Left cardiac atrium (tissue), 4 donors: ENCODE measurements around the gene SYNGR4. TPM values are rescaled to one million over a fixed set of nuclear protein-coding genes. Genes with fewer than 3 reads are reported as not detected.
"Not testable (repeated sequence)": the region's sequence is repeated elsewhere in the genome, so short reads cannot be mapped to it uniquely, and the experiment has no call there.

Experiments used
- ATAC-seq, 2 donors: fragments of 200-7000 bp; cut with Tn5 transposase; one replicate each; pipeline ENCODE4 v1.9.1; 2020; ENCODE audit warnings: mild to moderate bottlenecking in 2 of 2, moderate library complexity in 2 of 2
- DNase-seq: peaks from one replicate; pipeline ENCODE4 v3.0.0-alpha.2; 2020
- intact Hi-C, 2 donors: fragments of 100-400 bp; cut with DNase I; formaldehyde crosslinking; loops; one replicate each; pipeline versions ENCODE4 v1.14.1 to v1.15.1; 2022 to 2023
- total RNA-seq, 2 donors: library from RNA; stranded (reverse); fragmentation: NEBNext Ultra II Directional; extraction: Animal tissue kit (Norgen Biotek cat#: 25700); gene quantifications; one replicate each; pipeline ENCODE4 v1.2.1, GENCODE V29; 2021
- donor health status: DM: no; HTN: yes; CAD: no.
- donor health status: DM: no; HTN: yes; CAD: no; lungs with severe emphysema.
- donor health status: DM: yes; HTN: yes; CAD: no.
- donor health status: Dilated cardiomyopathy.

SYNGR4 gene
- total RNA-seq, 2 donors from 2014 or later: not detected

DNA sequence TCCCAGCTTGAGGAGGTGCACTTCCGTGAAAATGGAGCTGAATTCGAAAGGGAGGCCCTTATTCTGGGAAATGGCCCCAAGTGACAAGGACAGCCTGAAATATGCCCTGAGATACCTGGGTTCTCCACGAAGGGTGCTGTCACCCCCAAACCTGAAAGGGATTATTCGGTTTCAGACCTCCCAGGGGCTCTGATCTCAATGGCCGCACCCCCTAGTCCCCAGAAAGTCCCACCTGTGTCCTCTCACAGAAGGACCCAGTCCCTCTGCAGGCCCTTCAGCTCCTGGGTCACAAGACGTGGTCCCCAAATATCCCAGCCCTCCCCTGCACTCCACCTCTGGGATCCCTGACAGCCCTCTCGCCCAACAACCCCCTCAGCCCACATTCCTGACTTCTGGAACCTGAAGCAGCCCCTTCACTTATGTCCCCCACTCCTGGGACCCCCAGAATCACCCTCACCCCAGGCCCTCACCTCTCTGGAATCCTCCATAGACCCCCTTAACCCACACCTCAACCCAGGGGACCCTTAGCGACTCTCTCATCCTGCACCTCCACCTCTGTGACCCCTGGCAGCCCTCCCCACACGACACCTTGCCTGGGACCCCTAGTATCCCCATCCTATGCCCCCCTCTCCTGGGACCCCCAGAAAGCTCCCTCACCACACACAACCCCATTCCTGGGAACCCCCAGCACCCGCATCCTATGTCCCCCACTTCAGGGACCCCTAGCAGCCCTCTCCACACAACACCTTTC is 606 bp downstream of the SYNGR4 start:
- ATAC-seq: no peak

GRCh38 chr19:48365602-48366001 is 1.4 kb downstream of the SYNGR4 start:
- ATAC-seq (no peak), DNase-seq (no peak)
- intact Hi-C loops: no loop called here

More for the DNA sequence above, 606 bp downstream of the SYNGR4 start:
- intact Hi-C loops: no loop called here
- no peak for DNase-seq

DNA sequence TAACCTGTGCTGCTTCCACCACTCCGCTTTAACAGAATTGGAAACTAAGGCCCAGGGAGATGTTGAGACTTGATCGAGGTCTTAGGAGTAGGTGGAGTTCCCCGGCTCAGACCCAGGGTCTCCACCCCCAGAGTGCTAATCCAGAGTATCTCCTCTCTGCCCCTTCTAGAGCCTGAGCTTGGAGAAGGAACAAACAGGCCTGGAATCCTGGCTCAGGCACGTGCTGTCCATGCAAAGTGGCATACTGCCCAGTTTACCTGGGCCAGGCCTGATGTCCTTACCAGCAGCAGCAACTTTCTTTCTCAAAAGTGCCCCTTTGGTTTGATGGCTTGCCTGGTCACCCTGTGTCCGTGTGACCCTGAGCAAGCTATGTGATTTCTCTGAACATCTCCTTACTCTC is 3.7 kb downstream of the SYNGR4 start:
- no peak for ATAC-seq
- DNase-seq: no peak
- intact Hi-C loops: no loop called here

DNA sequence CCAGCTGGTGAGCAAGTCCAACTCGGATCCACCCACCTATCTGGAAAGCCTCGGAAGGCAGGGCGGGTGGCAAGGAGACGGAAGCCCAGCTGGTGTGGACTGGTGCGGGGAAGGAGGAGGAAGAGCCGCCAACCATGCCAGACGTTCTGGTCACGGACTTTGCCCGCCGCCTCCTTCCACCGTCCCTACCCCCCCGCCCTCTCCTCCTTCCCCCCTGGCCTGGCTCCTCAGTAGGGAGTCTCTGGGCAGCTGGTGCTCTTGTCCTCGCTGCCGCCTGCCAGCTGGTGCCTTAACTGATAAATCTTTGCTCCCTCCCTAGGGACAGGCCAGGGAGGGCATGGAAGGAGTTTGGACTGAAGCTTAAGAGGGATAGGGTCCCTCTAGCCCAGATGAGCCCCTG is 4.8 kb downstream of the SYNGR4 start:
- DNase-seq (no peak), ATAC-seq (no peak)
- intact Hi-C loops: no loop called here

DNA sequence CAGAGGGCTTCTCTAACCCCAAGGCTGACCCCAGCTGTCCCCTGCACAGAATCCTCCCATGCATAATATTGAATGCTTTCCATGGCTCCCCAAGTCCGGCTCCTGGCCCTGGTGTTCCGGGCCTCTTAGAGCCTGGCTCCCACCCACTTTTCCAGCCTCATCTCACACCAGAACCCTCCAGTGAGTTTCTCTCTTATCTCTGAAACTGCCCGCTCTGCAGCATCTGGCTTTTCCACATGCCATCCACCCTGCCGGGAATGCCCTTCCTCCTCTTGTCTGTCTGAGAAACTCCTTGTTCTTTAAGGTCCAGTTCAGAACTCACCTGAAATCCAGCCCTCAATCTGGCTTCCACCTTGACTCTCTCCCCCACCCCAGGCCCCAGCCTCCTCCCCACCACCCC is 6.8 kb downstream of the SYNGR4 start:
- DNase-seq (no peak), ATAC-seq (no peak)
- intact Hi-C loops: no loop called here

GRCh38 chr19:48371367-48371766 is 7.2 kb downstream of the SYNGR4 start:
- no peak for ATAC-seq
- DNase-seq: no peak
- intact Hi-C loops: no loop called here

DNA sequence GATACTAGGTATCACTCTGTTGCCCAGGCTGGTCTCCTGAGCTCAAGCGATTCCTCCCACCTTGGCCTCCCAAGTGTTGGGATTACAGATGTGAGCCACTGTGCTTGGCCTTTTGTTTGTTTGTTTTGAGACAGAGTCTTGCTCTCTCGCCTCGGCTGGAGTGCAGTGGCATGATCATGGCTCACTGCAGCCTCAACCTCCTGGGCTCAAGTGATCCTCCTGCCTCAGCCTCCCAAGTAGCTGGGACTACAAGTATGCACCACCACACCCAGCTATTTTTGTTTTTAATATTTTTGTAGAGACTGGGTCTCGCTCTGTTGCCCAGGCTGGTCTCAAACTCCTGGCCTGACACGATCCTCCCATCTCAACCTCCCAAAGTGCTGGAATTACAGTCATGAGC is 7.6 kb downstream of the SYNGR4 start:
- intact Hi-C loops: not testable (repeated sequence)

DNA sequence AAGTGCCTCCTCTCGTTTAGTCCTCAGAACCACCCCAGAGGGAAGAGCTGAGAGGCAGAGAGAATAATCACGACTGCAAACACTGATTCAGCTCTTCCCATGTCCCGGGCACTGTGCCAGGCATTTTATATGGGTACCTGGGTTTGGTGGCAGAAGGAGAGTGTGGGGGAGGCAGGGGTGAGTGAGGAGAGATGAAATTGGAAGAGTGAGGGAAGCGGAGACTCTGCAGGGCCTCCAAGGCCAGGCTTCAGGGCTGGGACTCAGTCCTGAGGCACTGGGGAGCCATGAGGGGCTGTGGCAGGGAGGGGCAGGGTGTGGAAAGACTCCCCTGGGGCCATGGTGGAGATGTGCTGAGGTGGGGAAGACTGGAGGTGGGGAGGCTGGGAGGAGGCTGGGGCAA is 8.7 kb downstream of the SYNGR4 start:
- no peak for ATAC-seq
- DNase-seq: no peak
- intact Hi-C loops: no loop called here

More for the DNA sequence above, 7.6 kb downstream of the SYNGR4 start:
- ATAC-seq, DNase-seq: not testable (repeated sequence)

- DNase-seq: no peak
- ATAC-seq: no peak
- intact Hi-C loops: no loop called here
Observed at GRCh38 chr19:48373567-48373966, 9.4 kb downstream of the SYNGR4 start.

DNA sequence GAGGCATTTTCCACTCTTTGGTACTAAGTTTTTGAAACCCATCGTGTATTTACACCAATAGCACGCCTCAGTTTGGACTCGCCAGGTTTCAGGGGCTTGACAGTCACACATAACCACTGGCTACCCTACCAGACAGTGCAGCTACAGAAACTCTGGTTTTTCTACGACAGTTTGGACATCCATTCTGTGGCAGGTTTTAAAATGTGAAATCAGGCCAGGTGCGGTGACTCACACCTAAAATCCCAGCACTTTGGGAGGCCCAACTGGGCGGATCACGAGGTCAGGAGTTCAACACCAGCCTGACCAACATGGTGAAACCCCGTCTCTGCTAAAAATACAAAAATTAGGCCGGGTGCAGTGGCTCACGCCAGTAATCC is 14.0 kb downstream of the SYNGR4 start:
- intact Hi-C loops: no loop called here
- no peak for DNase-seq
- no peak for ATAC-seq

GRCh38 chr19:48379058-48379457 is 14.9 kb downstream of the SYNGR4 start:
- no peak for DNase-seq
- intact Hi-C loops: no loop called here
- ATAC-seq: no peak

DNA sequence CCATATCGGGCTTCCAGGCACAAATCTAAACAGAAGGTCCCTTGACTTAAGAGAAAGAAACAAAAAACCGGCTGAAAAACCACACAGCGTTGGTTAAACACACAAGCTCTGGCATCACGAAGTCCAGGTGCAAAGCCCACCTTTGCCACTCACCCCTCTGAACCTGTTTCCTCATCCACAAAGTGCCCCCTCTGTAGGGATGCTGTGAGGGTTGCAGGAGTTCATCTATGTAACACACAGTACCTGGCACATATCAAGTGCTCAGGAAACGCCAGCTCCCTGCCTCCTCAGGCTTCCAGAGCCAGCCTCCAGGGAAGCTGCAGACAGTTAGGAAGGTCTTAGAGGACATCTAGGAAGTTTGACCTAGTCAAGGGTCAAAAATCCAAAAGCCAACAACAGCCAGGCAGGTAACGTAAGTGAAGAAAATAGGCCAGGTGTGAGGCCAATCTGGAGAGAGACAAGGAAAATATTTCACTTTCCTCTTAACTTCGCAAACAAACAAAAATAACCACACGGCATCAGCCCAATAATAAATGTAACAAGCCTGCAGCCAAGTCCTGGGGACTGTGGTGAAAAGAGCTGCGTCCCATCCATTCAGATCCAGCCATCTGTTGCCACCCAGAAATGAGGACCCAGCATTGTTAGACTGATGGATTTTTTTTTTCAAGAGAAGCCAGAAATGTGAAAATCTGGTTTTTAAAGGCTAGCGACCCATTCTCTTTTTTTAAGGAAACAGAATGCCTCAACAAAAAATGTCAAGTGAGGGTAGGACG is 17.2 kb downstream of the SYNGR4 start:
- ATAC-seq (no peak), DNase-seq (no peak)
- intact Hi-C loops: no loop called here

- no peak for DNase-seq
- intact Hi-C loops: no loop called here
- ATAC-seq: no peak
Observed at GRCh38 chr19:48382286-48382685, 18.1 kb downstream of the SYNGR4 start.

- intact Hi-C loops: no loop called here
- ATAC-seq: no peak
- no peak for DNase-seq
Observed at GRCh38 chr19:48385461-48386087, 21.4 kb downstream of the SYNGR4 start.

- no peak for ATAC-seq
- intact Hi-C loops: no loop called here
- DNase-seq: no peak
Observed at GRCh38 chr19:48386981-48387380, 22.8 kb downstream of the SYNGR4 start.

- DNase-seq: peak; percentile 77
- ATAC-seq: peak; percentile 84 to 89
- intact Hi-C loops: no loop called here
Observed at GRCh38 chr19:48390188-48391099, 26.3 kb downstream of the SYNGR4 start.

DNA sequence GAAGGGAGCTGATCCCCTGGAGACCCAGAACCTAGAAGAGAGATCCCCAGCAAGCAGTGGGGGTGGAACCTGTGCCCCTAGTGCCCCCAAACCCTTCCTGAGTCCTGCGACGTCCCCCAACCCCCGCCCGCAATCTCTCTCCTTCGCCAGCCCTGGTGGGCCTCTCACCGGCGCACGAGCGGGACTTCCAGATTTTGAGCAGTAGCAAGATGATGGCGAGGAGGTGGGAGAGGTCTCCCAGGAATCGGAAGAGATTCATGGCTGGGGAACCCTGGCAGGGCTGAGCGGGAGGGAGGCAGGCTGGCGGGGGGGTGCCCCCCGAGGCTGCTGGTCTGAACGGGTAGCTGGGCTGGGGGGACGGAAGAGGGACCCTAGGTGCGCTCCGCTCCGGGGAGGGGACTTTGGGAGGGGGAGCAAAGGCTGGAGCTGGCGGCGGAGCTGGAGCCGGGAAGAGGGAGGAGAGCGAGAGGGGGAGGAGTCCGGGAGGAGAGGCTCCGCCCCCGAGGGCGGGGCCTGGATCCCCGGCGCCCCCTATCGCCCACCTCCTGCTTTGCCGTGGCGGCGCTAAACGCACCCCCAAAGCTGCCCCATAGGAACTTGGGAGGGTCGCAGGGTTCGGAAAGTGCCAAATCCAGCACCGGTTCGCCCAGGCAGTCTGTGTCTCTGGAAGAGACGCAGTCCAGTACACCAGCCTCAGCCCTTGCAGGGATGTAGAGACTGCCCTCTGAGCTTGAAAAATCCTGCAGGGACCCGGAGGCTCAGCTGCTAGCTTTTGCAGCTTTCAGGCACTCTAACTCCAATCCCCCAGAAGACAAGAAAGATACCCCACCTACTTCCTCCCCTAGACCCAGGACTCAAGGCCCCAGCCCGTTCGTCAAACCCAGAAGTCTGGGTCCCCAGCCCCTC is 27.2 kb downstream of the SYNGR4 start, which contains the start of gene KDELR1:
TSS of gene KDELR1 (minus strand) at position 452 of the 906 bp plus-strand sequence. CDS start at position 259, 193 bp downstream.
- intact Hi-C loops: no loop called here
- ATAC-seq: peak; percentile 94
- peak; percentile 78 for DNase-seq

DNA sequence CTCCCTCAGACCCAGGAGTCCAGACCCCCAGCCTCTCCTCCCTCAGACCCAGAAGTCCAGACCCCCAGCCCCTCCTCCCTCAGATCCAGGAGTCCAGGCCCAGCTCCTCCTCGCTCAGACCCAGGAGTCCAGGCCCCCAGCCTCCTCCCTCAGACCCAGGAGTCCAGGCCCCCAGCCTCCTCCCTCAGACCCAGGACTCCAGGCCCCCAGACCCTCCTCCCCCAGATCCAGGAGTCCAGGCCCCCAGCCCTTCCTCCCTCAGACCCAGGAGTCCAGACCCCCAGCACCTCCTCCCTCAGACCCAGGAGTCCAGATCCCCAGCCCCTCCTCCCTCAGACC is 27.8 kb downstream of the SYNGR4 start:
- ATAC-seq, intact Hi-C loops, DNase-seq: not testable (repeated sequence)
